HG03066 (cell line): Measurements from ENCODE around the gene CHPF2.

Source experiments
- ATAC-seq: cut with Tn5 transposase; IDR thresholded peaks from one replicate; pipeline ENCODE4 v1.9.1; 2021; ENCODE audit warnings: low read depth; ENCODE audit not compliant: unreplicated experiment

Gene CHPF2

DNA sequence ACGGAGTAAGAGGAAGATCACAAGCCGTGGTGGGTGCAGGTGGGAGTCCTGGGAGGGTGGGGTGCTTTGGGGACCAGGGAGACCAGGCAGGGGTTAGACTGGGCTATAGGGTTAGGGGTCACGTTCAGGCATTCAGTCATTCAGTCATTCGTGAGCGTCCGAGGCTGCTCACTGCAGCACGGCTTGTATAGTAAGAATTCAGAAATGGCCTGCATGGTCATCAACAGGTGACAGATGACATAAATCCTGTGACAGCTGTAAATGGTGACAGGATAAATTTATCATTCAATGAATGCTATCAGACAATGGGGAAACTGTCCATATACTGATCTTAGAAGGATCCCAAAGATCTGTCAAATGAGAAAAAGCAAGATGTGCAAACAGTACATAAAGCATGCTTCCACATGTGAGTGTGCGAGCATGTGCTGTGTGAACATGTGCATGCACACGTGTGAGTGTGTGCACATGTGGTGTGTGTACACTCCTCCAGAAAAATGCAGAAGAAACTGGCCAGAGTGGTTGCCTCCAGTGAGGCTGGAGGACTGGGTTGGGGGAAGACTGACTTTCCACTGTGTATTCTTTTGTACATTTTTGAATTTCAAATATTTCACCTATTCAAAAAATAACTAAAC lies 48.2 kb downstream of the CHPF2 start:
- ATAC-seq, result no peak

DNA sequence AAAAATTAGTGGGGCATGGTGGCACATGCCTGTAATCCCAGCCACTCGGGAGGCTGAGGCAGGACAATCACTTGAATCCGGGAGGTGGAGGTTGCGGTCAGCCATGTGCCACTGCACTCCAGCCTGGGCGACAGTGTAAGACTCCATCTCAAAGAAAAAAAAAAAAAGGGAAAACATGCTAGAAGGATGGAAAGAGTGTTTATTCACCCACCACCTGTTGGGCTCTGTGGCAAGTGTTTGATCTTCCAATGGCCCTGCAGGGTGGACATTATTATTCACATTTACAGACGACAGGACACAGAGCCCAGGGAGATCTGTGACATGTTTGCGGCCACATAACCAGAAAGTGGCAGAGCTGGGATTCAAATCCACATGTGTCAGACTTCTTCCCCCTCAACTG lies 49.4 kb downstream of the CHPF2 start:
- no peak for ATAC-seq

DNA sequence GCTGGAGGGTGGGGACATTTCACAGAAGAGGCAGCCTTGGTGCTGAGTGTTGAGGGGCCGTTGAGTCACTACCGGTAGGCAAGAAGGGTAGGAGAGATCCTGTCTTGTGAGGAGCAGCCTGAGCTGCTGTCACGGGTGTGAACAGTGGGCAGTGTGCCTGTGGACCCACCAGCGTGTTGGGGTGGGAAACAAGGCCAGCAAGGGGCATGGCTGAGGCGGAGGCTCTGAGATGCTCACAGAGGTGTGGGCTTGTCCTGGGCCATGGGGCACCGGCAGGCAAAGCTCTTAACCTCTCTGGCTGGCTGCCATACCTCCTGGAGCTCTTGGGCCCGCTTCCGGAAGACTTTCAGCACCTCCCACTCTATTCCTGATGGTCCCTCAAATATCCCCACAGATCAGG lies 49.8 kb downstream of the CHPF2 start:
- no peak for ATAC-seq

DNA sequence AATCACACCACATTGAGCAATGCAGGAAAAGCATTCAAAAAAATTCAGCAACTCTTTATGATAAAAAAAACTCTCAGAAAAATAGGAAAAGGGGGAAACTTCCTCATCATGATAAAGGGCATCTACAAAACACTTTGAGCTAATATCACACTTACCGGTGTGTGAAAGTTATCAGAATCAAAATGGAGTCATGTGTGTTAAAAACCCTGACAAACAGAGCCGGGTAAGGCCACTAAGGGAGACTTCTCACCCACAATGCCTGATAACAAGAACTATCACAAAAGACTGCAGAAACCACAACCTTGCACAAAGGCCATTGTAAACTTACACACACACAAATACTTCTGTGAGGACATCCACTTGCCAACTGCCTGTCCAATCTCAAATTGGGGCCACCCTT lies 51.0 kb downstream of the CHPF2 start:
- ATAC-seq, result no peak

DNA sequence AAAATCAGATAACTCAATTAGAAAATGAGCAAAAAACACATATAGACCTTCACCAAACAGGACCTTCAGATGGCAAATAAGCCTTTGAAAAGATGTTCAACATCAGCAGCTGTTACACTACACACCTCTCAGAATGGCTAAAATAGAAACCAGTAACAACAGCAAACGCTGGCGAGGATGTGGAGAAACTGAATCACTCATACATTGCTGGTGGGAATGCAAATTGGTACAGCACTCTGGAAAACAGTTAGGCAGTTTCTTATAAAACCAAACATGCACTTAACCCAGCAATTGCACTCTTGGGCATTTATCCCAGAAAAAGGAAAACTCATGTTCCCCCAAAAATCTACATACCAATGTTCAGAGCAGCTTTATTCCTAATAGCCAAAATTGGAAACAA lies 53.9 kb downstream of the CHPF2 start:
- no peak for ATAC-seq
